CD8-positive, alpha-beta memory T cell (primary cell): ENCODE measurements around the gene TRANK1. TPM values are rescaled to one million over a fixed set of nuclear protein-coding genes. Genes with fewer than 3 reads are reported as not detected.

Experiments
- CTCF ChIA-PET: fragments of 350-600 bp; sonication (Branson Sonifier 250); formaldehyde crosslinking; loops from one replicate; lab custom pipeline; 2021; ENCODE audit warnings: antibody characterized with exemption; lab: Charles Lee
- POLR2A ChIA-PET: fragments of 350-600 bp; sonication (Branson Sonifier 250); formaldehyde crosslinking; loops from one replicate; lab custom pipeline; 2021; ENCODE audit warnings: antibody characterized with exemption; lab: Charles Lee
- DNase-seq, 5 donors: peaks; one replicate each; pipeline versions ENCODE4 v3.0.0 to v3.0.0-alpha.2; 2020 to 2022; ENCODE audit warnings: mixed read lengths in 1 of 5
- H3K27ac ChIP-seq: one replicate; pipeline ENCODE4 v1.7.0; 2013; ENCODE audit warnings: low read depth, mild to moderate bottlenecking, low read length, moderate library complexity
- H3K27me3 ChIP-seq: 2 replicates; pipeline ENCODE4 v1.7.0; 2013; ENCODE audit warnings: low read length, mild to moderate bottlenecking; ENCODE audit not compliant: insufficient read depth, poor library complexity, severe bottlenecking
- H3K36me3 ChIP-seq: 2 replicates; pipeline ENCODE4 v1.7.0; 2013; ENCODE audit warnings: mild to moderate bottlenecking, low read length, moderate library complexity; ENCODE audit not compliant: insufficient read depth
- H3K4me1 ChIP-seq: 2 replicates; pipeline ENCODE4 v1.7.0; 2013; ENCODE audit warnings: mild to moderate bottlenecking, low read length, moderate library complexity; ENCODE audit not compliant: insufficient read depth
- H3K4me3 ChIP-seq: 2 replicates; pipeline ENCODE4 v1.7.0; 2013; ENCODE audit warnings: mild to moderate bottlenecking, low read length
- H3K9me3 ChIP-seq: 2 replicates; pipeline ENCODE4 v1.7.0; 2013; ENCODE audit warnings: mild to moderate bottlenecking, low read length
- H3K27ac Mint-ChIP-seq, 8 donors: one replicate each; pipeline ENCODE4 v1.8.0; 2020 to 2021; ENCODE audit warnings: mixed read lengths in 8 of 8, mild to moderate bottlenecking in 6 of 8, inconsistent platforms in 3 of 8, moderate library complexity in 3 of 8
- H3K27me3 Mint-ChIP-seq, 2 donors: one replicate each; pipeline ENCODE4 v1.8.0; 2020 to 2021; ENCODE audit warnings: mixed read lengths in 2 of 2, mild to moderate bottlenecking in 1 of 2, moderate library complexity in 1 of 2
- H3K36me3 Mint-ChIP-seq, 3 donors: one replicate each; pipeline ENCODE4 v1.8.0; 2020 to 2021; ENCODE audit warnings: mixed read lengths in 3 of 3, inconsistent platforms in 1 of 3, mild to moderate bottlenecking in 1 of 3
- H3K4me1 Mint-ChIP-seq, 3 donors: one replicate each; pipeline ENCODE4 v1.8.0; 2020 to 2021; ENCODE audit warnings: mixed read lengths in 3 of 3, inconsistent platforms in 1 of 3, mild to moderate bottlenecking in 1 of 3
- H3K4me3 Mint-ChIP-seq, 7 donors: one replicate each; pipeline ENCODE4 v1.8.0; 2020 to 2021; ENCODE audit warnings: mixed read lengths in 7 of 7, mild to moderate bottlenecking in 6 of 7, moderate library complexity in 4 of 7, inconsistent platforms in 2 of 7
- H3K9me3 Mint-ChIP-seq, 5 donors: one replicate each; pipeline ENCODE4 v1.8.0; 2020 to 2022; ENCODE audit warnings: mixed read lengths in 5 of 5, mild to moderate bottlenecking in 3 of 5, moderate library complexity in 2 of 5, inconsistent platforms in 1 of 5
- polyA plus RNA-seq: library from polyadenylated mRNA; unstranded; fragments of 300-500 nt; fragmentation: Illumina TruSeq; gene quantifications from one replicate; pipeline ENCODE4 v1.2.3, GENCODE V29; 2021
- total RNA-seq, 2 experiments: library from RNA; stranded (reverse); gene quantifications; one replicate each; pipeline ENCODE4 v1.2.3, GENCODE V29; 2021

TRANK1 gene
- total and polyA plus RNA-seq, 3 experiments from 2014 or later, result 12.7 to 33.2 (median 16.2) TPM

DNA sequence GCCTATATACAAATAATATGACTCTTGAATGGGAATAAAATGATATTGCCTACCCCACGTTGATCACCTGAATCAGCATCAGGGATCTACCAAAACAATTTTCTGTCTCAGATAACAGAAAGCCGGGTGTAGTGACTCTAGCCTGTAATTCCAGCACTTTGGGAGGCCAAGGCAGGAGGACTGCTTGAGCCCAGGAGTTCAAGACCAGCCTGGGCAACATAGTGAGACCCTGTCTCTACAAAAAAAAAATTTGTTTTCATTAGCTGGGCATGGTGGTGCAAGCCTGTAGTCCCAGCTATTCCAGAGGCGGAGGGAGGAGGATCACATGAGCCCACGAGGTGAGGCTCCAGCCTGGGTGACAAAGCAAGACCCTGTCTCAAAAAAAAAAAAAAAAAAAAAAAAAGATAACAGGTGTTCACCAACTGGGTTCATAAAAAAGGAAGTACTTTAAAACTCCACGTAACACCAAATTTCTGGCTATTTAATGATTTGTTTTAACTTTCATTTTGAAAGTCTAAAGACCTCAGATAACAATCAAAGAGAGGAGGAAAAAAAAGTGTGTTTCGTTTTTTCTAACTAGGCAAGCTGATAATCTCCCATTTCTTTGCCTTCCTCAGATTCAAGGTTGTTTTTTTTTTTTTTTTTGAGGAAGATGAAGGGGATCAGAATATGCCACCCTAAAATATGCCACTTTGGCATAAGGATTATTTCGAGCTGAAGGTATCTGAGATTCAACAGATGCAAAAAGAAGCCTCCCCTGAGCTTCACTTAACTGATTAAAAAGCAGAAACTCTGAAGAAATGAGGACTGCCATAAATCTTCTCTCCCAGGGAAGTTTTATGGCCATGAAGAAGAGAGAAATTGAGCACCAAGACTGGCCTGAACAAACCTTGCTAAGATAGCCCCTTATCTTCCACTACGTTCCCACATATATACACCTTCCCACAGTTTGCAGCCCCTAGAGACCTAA is 44.1 kb downstream of the TRANK1 start:
- H3K9me3 Mint-ChIP-seq, result no peaks in the 10 kb centered on the region
- H3K27ac Mint-ChIP-seq, result peak overlapping the region; percentile 64 to 92 (median 80)
- peaks cover 16 to 88% (median 25%) of the 10 kb centered on the region in 3 donors for H3K36me3 Mint-ChIP-seq
- Histone ChIP-seq H3K27ac (peak overlapping the region; percentile 40), H3K4me3 (no peak overlapping the region), H3K27me3 (no peaks in the 10 kb centered on the region), H3K36me3 (peaks cover 22% of the 10 kb centered on the region), H3K4me1 (peaks cover 61% of the 10 kb centered on the region), H3K9me3 (no peaks in the 10 kb centered on the region)
- H3K4me1 Mint-ChIP-seq, result peaks cover 66 to 86% (median 79%) of the 10 kb centered on the region in 3 donors
- H3K4me3 Mint-ChIP-seq, result peak overlapping the region in 5 of 7 donors; percentile 39 to 66 (median 51)
- POLR2A ChIA-PET, result interaction anchor here (0.7 to 1.2 kb wide), 2 partner anchors 58 to 92 kb away, joined by 3 to 4 read pairs; partner anchors contain the start of gene EPM2AIP1
- CTCF ChIA-PET, result interaction anchor here (0.8 to 1.5 kb wide), 3 partner anchors 13 to 60 kb away, joined by 3 to 4 read pairs (median 3); no protein-coding TSS in a partner anchor
- DNase-seq, result peak in 1 of 5 donors; percentile 29
- peaks cover 0 to 2% of the 10 kb centered on the region in 2 donors for H3K27me3 Mint-ChIP-seq

DNA sequence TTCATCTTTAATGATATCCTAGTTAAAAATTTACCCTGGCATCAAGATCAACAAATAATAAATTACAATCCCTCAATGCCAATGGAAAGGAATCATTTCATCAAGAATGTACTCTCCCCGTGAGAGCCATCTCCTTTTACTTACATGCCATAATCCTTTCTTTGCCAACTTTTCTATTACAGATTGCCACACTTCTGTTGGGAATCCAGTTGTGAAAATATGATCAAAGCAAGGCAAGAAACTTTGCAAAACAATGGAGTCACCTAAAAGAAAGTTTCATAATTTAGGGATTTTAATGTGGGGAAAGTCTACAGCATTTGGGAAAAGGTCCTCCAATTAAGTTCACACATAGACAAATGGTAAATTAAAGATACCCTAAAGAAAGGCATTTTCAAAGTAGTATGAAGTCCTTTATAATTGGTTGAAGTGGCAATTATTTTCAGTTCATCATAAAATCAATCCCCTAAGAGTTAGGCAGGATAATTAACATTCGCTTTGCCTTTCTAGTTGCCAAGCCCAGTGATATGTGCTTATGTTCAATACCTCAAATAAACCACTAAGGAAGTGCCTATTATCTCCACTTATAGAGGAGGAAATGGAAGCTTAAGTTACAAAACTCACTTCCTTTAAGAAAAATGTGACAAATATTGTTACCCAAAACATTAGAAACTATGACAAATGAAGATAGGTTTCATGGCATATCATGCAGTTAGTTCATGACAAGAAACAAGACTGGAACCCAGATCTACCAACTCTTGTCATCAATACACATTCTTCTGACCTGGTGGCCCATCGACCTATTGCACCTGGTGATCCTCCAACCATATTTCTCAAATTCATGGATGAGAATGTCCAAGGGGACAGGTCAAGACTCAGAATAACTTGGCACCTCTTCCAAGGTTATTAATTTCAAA is 49.1 kb downstream of the TRANK1 start:
- Histone ChIP-seq H3K36me3 (peaks cover 40% of the 10 kb centered on the region), H3K27ac (no peak overlapping the region), H3K27me3 (no peaks in the 10 kb centered on the region), H3K4me1 (peaks cover 55% of the 10 kb centered on the region), H3K4me3 (no peak overlapping the region), H3K9me3 (no peaks in the 10 kb centered on the region)
- no peak for DNase-seq
- POLR2A ChIA-PET, result no interaction called here
- Mint-ChIP-seq H3K27me3 (no peaks in the 10 kb centered on the region), H3K27ac (peak overlapping the region in 7 of 8 donors; percentile 80 to 96 (median 89)), H3K4me3 (peak overlapping the region in 6 of 7 donors; percentile 5 to 44 (median 22)), H3K4me1 (peaks cover 61 to 83% (median 68%) of the 10 kb centered on the region in 3 donors), H3K9me3 (no peaks in the 10 kb centered on the region), H3K36me3 (peaks cover 16 to 98% (median 36%) of the 10 kb centered on the region in 3 donors)
- CTCF ChIA-PET, result interaction anchor here (0.8 to 1.5 kb wide), 2 partner anchors 11 to 27 kb away, joined by 3 to 4 read pairs; no protein-coding TSS in a partner anchor

DNA sequence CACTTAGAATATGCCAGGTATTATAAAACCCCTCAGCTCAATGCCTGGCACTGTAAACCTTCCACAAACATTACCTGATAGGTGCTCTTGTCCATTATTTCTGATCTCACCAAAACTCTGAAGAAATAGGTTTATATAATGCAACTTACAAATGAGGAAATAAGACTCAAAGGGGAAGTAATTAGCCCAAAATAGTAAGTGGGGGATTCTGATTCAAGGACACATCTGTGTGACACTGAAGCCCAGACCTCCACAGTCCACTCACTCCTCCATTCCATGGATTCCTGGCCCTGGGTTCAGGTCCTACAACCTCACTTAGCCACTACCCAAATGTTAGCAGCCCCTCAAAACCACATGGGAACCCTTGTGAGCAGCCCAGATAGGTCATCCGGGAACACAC is 49.9 kb downstream of the TRANK1 start:
- Histone ChIP-seq H3K36me3 (peaks cover 46% of the 10 kb centered on the region), H3K4me3 (no peak overlapping the region), H3K4me1 (peaks cover 49% of the 10 kb centered on the region), H3K27ac (no peak overlapping the region), H3K9me3 (no peaks in the 10 kb centered on the region), H3K27me3 (no peaks in the 10 kb centered on the region)
- CTCF ChIA-PET, result interaction anchor here (1.5 to 2.6 kb wide), 3 partner anchors 11 to 64 kb away, joined by 3 to 11 read pairs (median 3); no protein-coding TSS in a partner anchor
- peak overlapping the region in 2 of 7 donors; percentile 2 to 38 for H3K4me3 Mint-ChIP-seq
- DNase-seq, result no peak
- no peaks in the 10 kb centered on the region for H3K9me3 Mint-ChIP-seq
- no peaks in the 10 kb centered on the region for H3K27me3 Mint-ChIP-seq
- peak overlapping the region in 7 of 8 donors; percentile 71 to 96 (median 90) for H3K27ac Mint-ChIP-seq
- POLR2A ChIA-PET, result no interaction called here
- peaks cover 12 to 98% (median 38%) of the 10 kb centered on the region in 3 donors for H3K36me3 Mint-ChIP-seq
- peaks cover 55 to 83% (median 64%) of the 10 kb centered on the region in 3 donors for H3K4me1 Mint-ChIP-seq

DNA sequence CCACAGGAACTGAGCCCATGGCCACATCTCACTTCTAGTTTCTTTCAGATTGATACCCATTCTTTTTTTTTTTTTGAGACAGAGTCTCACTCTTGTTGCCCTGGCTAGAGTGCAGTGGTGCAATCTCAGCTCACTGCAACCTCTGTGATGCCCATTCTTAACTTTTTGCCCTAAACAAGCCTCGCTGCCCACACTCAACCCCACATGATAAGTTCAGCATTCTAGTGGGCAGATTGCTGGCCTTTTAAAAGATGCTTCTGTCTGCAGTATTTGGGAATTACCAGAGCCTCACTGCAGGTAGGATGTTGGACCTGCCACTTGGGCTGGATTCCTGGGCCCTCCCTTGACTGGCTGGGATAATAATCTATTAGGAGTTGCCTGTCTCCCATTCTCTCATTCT is 51.0 kb downstream of the TRANK1 start:
- H3K9me3 Mint-ChIP-seq, result no peaks in the 10 kb centered on the region
- peaks cover 47% of the 10 kb centered on the region for H3K4me1 ChIP-seq
- H3K9me3 ChIP-seq, result no peaks in the 10 kb centered on the region
- POLR2A ChIA-PET, result interaction anchor here (1.1 to 1.2 kb wide), 2 partner anchors 9 to 17 kb away, joined by 4 to 5 read pairs; no protein-coding TSS in a partner anchor
- H3K4me3 ChIP-seq, result no peak overlapping the region
- peaks cover 50 to 74% (median 59%) of the 10 kb centered on the region in 3 donors for H3K4me1 Mint-ChIP-seq
- peak overlapping the region in 1 of 7 donors; percentile 13 for H3K4me3 Mint-ChIP-seq
- no peaks in the 10 kb centered on the region for H3K27me3 ChIP-seq
- H3K36me3 ChIP-seq, result peaks cover 47% of the 10 kb centered on the region
- peaks cover 10 to 98% (median 43%) of the 10 kb centered on the region in 3 donors for H3K36me3 Mint-ChIP-seq
- CTCF ChIA-PET, result interaction anchor here (1.4 to 2.8 kb wide), 5 partner anchors 9 to 65 kb away, joined by 3 to 11 read pairs (median 4); no protein-coding TSS in a partner anchor
- H3K27ac Mint-ChIP-seq, result peak overlapping the region; percentile 71 to 96 (median 92)
- DNase-seq, result no peak
- H3K27ac ChIP-seq, result peak overlapping the region; percentile 30
- no peaks in the 10 kb centered on the region for H3K27me3 Mint-ChIP-seq

DNA sequence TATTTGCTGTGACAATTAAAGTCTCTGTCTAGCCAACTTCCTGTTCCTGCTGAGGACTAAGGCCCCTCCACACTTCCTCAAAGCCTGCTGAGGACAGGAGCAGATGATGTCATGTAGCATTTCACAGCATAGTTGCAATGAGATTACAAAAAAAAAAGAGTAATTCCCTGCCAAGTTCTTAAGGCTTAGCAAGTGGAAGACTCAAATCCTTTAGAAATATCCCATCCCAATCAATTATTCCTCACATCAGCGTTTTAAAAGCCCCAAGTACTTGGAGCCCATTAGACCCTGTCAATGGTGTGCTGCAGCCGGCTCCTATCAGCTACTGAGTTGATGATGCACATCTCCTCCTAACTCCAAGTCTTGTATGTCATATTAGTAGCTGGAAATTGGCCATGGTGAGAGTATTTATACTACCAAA is 51.7 kb downstream of the TRANK1 start:
- Mint-ChIP-seq H3K4me1 (peaks cover 52 to 74% (median 59%) of the 10 kb centered on the region in 3 donors), H3K27ac (peak overlapping the region; percentile 71 to 96 (median 92)), H3K4me3 (peak overlapping the region in 6 of 7 donors; percentile 4 to 54 (median 28)), H3K9me3 (no peaks in the 10 kb centered on the region), H3K27me3 (no peaks in the 10 kb centered on the region), H3K36me3 (peaks cover 14 to 98% (median 46%) of the 10 kb centered on the region in 3 donors)
- peak in 4 of 5 donors; percentile 25 to 74 (median 45) for DNase-seq
- H3K4me3 ChIP-seq, result no peak overlapping the region
- H3K27me3 ChIP-seq, result no peaks in the 10 kb centered on the region
- no peaks in the 10 kb centered on the region for H3K9me3 ChIP-seq
- H3K4me1 ChIP-seq, result peaks cover 47% of the 10 kb centered on the region
- H3K36me3 ChIP-seq, result peaks cover 52% of the 10 kb centered on the region
- ChIA-PET POLR2A (interaction anchor here (0.9 to 1.3 kb wide), 4 partner anchors 9 to 100 kb away, joined by 4 to 5 read pairs (median 4); partner anchors contain the start of gene EPM2AIP1), CTCF (interaction anchor here (1.0 to 2.8 kb wide), 6 partner anchors 9 to 66 kb away, joined by 3 to 11 read pairs (median 4); no protein-coding TSS in a partner anchor)
- peak overlapping the region; percentile 30 for H3K27ac ChIP-seq

DNA sequence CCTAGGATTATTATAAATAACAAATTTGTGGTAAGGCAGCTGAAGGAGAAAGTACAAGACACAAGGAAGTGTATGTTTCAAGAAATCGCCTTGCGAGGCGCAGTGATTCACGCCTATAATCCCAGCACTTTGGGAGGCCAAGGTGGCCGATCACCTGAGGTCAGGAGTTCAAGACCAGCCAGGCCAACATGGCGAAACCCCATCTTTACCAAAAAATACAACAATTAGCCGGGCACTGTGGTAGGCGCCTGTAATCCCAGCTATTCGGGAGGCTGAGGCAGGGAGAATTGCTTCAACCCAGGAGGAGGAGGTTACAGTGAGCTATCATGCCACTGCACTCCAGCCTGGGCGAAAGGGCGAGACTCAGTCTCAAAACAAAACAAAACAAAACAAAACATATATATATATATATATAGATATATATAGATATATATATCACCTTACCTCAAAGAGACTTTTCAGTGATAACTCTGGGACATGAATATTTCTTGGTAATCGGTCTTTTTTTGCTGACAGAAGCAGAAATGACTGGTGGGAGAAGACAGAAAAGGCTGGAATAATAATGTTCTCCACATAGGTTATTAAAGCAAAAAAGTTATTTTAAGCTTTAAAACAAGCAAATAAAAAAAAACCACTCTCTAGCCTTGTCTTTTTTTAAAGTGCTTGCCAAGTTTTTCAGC is 52.3 kb downstream of the TRANK1 start:
- Mint-ChIP-seq H3K27ac (peak overlapping the region; percentile 73 to 96 (median 92)), H3K36me3 (peaks cover 14 to 98% (median 50%) of the 10 kb centered on the region in 3 donors), H3K4me3 (peak overlapping the region in 4 of 7 donors; percentile 27 to 54 (median 31)), H3K9me3 (no peaks in the 10 kb centered on the region), H3K27me3 (no peaks in the 10 kb centered on the region), H3K4me1 (peaks cover 49 to 68% (median 58%) of the 10 kb centered on the region in 3 donors)
- Histone ChIP-seq H3K27ac (peak overlapping the region; percentile 30), H3K27me3 (no peaks in the 10 kb centered on the region), H3K36me3 (peaks cover 53% of the 10 kb centered on the region), H3K9me3 (no peaks in the 10 kb centered on the region), H3K4me1 (peaks cover 47% of the 10 kb centered on the region), H3K4me3 (no peak overlapping the region)
- DNase-seq, result no peak
- ChIA-PET POLR2A (interaction anchor here (0.9 to 1.3 kb wide), 5 partner anchors 8 to 100 kb away, joined by 3 to 5 read pairs (median 4); partner anchors contain the start of gene EPM2AIP1), CTCF (interaction anchor here (0.9 to 2.8 kb wide), 5 partner anchors 10 to 66 kb away, joined by 3 to 11 read pairs (median 5); no protein-coding TSS in a partner anchor)
